CD1c-positive myeloid dendritic cell (primary cell): ENCODE data around the gene VPS35L.
A peak's percentile ranks its signal among the peaks of the same experiment; 100 is the strongest.
"Not testable (repeated sequence)": the region's sequence is repeated elsewhere in the genome, so short reads cannot be mapped to it uniquely, and the experiment has no call there.

Source experiments
- DNase-seq: peaks from one replicate; pipeline ENCODE4 v3.0.0-alpha.2; 2016; ENCODE audit errors: extremely low spot score

VPS35L gene

GRCh38 chr16:19540241-19540970 is 15.1 kb upstream of the VPS35L start:
- no peak for DNase-seq

GRCh38 chr16:19542138-19542821 is 13.2 kb upstream of the VPS35L start:
- no peak for DNase-seq

- not testable (repeated sequence) for DNase-seq
Observed at GRCh38 chr16:19543278-19543996, 12.1 kb upstream of the VPS35L start.

GRCh38 chr16:19548144-19548543 is 7.4 kb upstream of the VPS35L start:
- no peak for DNase-seq

GRCh38 chr16:19549673-19550072 is 5.8 kb upstream of the VPS35L start:
- DNase-seq, result no peak

- peak; percentile 8 for DNase-seq
Observed at GRCh38 chr16:19555938-19556771, 652 bp downstream of the VPS35L start.

GRCh38 chr16:19559242-19559910 is 3.9 kb downstream of the VPS35L start:
- DNase-seq, result peak; percentile 71

- DNase-seq, result no peak
Observed at GRCh38 chr16:19560078-19560477, 4.6 kb downstream of the VPS35L start.

GRCh38 chr16:19563377-19563776 is 7.9 kb downstream of the VPS35L start:
- no peak for DNase-seq

- DNase-seq, result no peak
Observed at GRCh38 chr16:19566362-19566761, 10.9 kb downstream of the VPS35L start.

GRCh38 chr16:19567560-19567959 is 12.1 kb downstream of the VPS35L start:
- DNase-seq, result no peak

- DNase-seq, result no peak
Observed at GRCh38 chr16:19573997-19574396, 18.5 kb downstream of the VPS35L start.

GRCh38 chr16:19574615-19575014 is 19.1 kb downstream of the VPS35L start:
- no peak for DNase-seq

GRCh38 chr16:19578378-19578971 is 23.0 kb downstream of the VPS35L start:
- no peak for DNase-seq

GRCh38 chr16:19582050-19582831 is 26.7 kb downstream of the VPS35L start:
- no peak for DNase-seq

- peak; percentile 30 for DNase-seq
Observed at GRCh38 chr16:19583665-19584300, 28.3 kb downstream of the VPS35L start.

- DNase-seq, result no peak
Observed at GRCh38 chr16:19588661-19589060, 33.2 kb downstream of the VPS35L start.

GRCh38 chr16:19589106-19589505 is 33.6 kb downstream of the VPS35L start:
- DNase-seq, result no peak

GRCh38 chr16:19589771-19590302 is 34.3 kb downstream of the VPS35L start:
- no peak for DNase-seq
